ENCODE measurements around the gene GPR162.

- TF ChIP-seq CTCF (conservative IDR thresholded peaks at IDR 0.05): no peak
- no peak for TF ChIP-seq EZH2 (IDR thresholded peaks at IDR 0.05; ENCODE audit: low read depth)
Observed at GRCh38 chr12:6849976-6850560, 28.4 kb downstream of the GPR162 start.

Data from PC-9 (cell line).